A549 (cell line): ENCODE data around the gene DPEP3. TPM values are rescaled to one million over a fixed set of nuclear protein-coding genes. Genes with fewer than 3 reads are reported as not detected.

Source experiments
- ATAC-seq, 2 experiments: fragments of 200-7000 bp in 1 of 2; fragments of >200 bp in 1 of 2; cut with Nextera tagmentation in 1 of 2; cut with Tn5 transposase in 1 of 2; 3 replicates each; pipeline versions ENCODE4 v1.8.0 to v1.9.1; 2018 to 2020; ENCODE audit warnings: mild to moderate bottlenecking in 1 of 2, moderate library complexity in 1 of 2
- CTCF ChIA-PET: fragments of 300-600 bp; sonication (Branson Sonifier 250); formaldehyde crosslinking; extraction: SDS; loops from one replicate; lab custom pipeline; 2021; ENCODE audit warnings: antibody characterized with exemption, inconsistent platforms; lab: Yijun Ruan, JAX
- POLR2A ChIA-PET: fragments of 350-600 bp; formaldehyde crosslinking; extraction: SDS; loops from one replicate; lab custom pipeline; 2021; ENCODE audit warnings: antibody characterized with exemption, inconsistent platforms; lab: Yijun Ruan, JAX
- DNase-seq, 2 experiments: peaks; one replicate each; pipeline versions ENCODE4 v3.0.0 to v3.0.0-alpha.2; 2011 to 2016; ENCODE audit warnings: low read depth in 1 of 2, low spot score in 1 of 2
- FAIRE-seq: peaks from 2 replicates; lab custom pipeline; 2011; peaks lifted over from hg19 to GRCh38; lab: Jason Lieb, UNC
- H3K27ac ChIP-seq, 2 experiments: fragments of >200 bp; sonication (Bioruptor Twin); formaldehyde crosslinking; 3 replicates each; pipeline ENCODE4 v1.5.1; 2016 to 2017
- H3K4me1 ChIP-seq: fragments of >200 bp; sonication (Bioruptor Twin); formaldehyde crosslinking; 3 replicates; pipeline ENCODE4 v1.6.1; 2016
- H3K4me2 ChIP-seq: fragments of >200 bp; sonication (Bioruptor Twin); formaldehyde crosslinking; 3 replicates; pipeline ENCODE4 v1.6.1; 2016
- H3K4me3 ChIP-seq: fragments of >200 bp; sonication (Bioruptor Twin); formaldehyde crosslinking; 3 replicates; pipeline ENCODE4 v1.5.1; 2016
- H3K9me3 ChIP-seq: fragments of >200 bp; sonication (Bioruptor Twin); formaldehyde crosslinking; 3 replicates; pipeline ENCODE4 v1.6.1; 2016
- ATOH8 ChIP-seq: fragments of 250-450 bp; sonication (Bioruptor Pico); IDR thresholded peaks from 2 replicates; pipeline ENCODE4 v1.5.0; 2020; ENCODE audit warnings: low read depth, mild to moderate bottlenecking, moderate library complexity
- CBX2 ChIP-seq: fragments of 200-600 bp; sonication (generic); IDR thresholded peaks from 2 replicates; pipeline ENCODE4 v1.6.1; 2016; ENCODE audit warnings: low read depth, mild to moderate bottlenecking, borderline replicate concordance
- CBX8 ChIP-seq: fragments of 200-600 bp; sonication (generic); IDR thresholded peaks from 2 replicates; pipeline ENCODE4 v1.6.1; 2016
- CEBPB ChIP-seq, 2 experiments: fragments of >200 bp in 1 of 2; sonication (Bioruptor Twin) in 1 of 2; formaldehyde crosslinking in 1 of 2; IDR thresholded peaks; 2 replicates each; pipeline ENCODE4 v1.6.1; 2012 to 2016
- EHMT2 ChIP-seq: fragments of 200-600 bp; sonication (generic); IDR thresholded peaks from 2 replicates; pipeline ENCODE4 v1.6.1; 2016; ENCODE audit warnings: antibody characterized with exemption, low read depth, mild to moderate bottlenecking, moderate library complexity
- ELK1 ChIP-seq: fragments of 150-350 bp; IDR thresholded peaks from 2 replicates; pipeline ENCODE4 v1.6.1; 2014; ENCODE audit warnings: low read depth, mild to moderate bottlenecking, low read length
- EP300 ChIP-seq, 2 experiments: fragments of >200 bp; sonication (Bioruptor Twin); formaldehyde crosslinking; IDR thresholded peaks; 2 replicates in 1 of 2; 3 replicates in 1 of 2; pipeline ENCODE4 v1.6.1; 2016 to 2017
- HDAC2 ChIP-seq: fragments of 200-600 bp; sonication (generic); IDR thresholded peaks from 2 replicates; pipeline ENCODE4 v1.6.1; 2016
- HOXB13 ChIP-seq: fragments of 250-450 bp; sonication (Bioruptor Pico); IDR thresholded peaks from 2 replicates; pipeline ENCODE4 v1.5.0; 2020; ENCODE audit warnings: low read depth, mild to moderate bottlenecking, moderate library complexity
- MAFK ChIP-seq: fragments of 450-650 bp; IDR thresholded peaks from 2 replicates; pipeline ENCODE4 v1.6.1; 2014; ENCODE audit not compliant: partially characterized antibody
- MAZ ChIP-seq: fragments of 150-350 bp; IDR thresholded peaks from 2 replicates; pipeline ENCODE4 v1.6.1; 2014; ENCODE audit warnings: antibody characterized with exemption, low read depth, low read length, borderline replicate concordance
- NFE2L2 ChIP-seq: fragments of 150-350 bp; conservative IDR thresholded peaks from 2 replicates; pipeline ENCODE4 v1.6.1; 2014; ENCODE audit warnings: low read length
- NPAS2 ChIP-seq: fragments of 250-450 bp; sonication (Bioruptor Pico); IDR thresholded peaks from 2 replicates; pipeline ENCODE4 v1.8.0; 2022; ENCODE audit warnings: mild to moderate bottlenecking, moderate library complexity, borderline replicate concordance
- NR3C1 ChIP-seq: fragments of >200 bp; sonication (Bioruptor Twin); formaldehyde crosslinking; IDR thresholded peaks from 3 replicates; pipeline ENCODE4 v1.6.1; 2017
- POLR2A ChIP-seq: IDR thresholded peaks from 2 replicates; pipeline ENCODE4 v1.6.1; 2012; ENCODE audit warnings: mild to moderate bottlenecking, low read length
- RAD21 ChIP-seq, 2 experiments: fragments of >200 bp in 1 of 2; sonication (Bioruptor Twin) in 1 of 2; formaldehyde crosslinking in 1 of 2; IDR thresholded peaks in 1 of 2; conservative IDR thresholded peaks in 1 of 2; 2 replicates in 1 of 2; 3 replicates in 1 of 2; pipeline ENCODE4 v1.6.1; 2012 to 2018; ENCODE audit warnings: inconsistent platforms in 1 of 2
- RCOR1 ChIP-seq: fragments of 150-350 bp; IDR thresholded peaks from 2 replicates; pipeline ENCODE4 v1.6.1; 2014; ENCODE audit warnings: antibody characterized with exemption, low read length, low read depth
- RNF2 ChIP-seq: fragments of 200-600 bp; sonication (generic); IDR thresholded peaks from 2 replicates; pipeline ENCODE4 v1.6.1; 2016; ENCODE audit warnings: low read depth, mild to moderate bottlenecking, antibody characterized with exemption, moderate library complexity, borderline replicate concordance
- ZC3H11A ChIP-seq: fragments of 450-650 bp; IDR thresholded peaks from 2 replicates; pipeline ENCODE4 v1.6.1; 2014; ENCODE audit warnings: antibody characterized with exemption, mild to moderate bottlenecking
- WGBS: methylation state at CpG from one replicate; pipeline ENCODE4 v1.1.6; 2017; ENCODE audit errors: missing lambda C conversion rate; 5-methylcytosine and 5-hydroxymethylcytosine counted together
- polyA plus RNA-seq, 4 experiments: library from polyadenylated mRNA; depleted of rRNA in 3 of 4; stranded (reverse); fragments of >200 nt; fragmentation: RNase III in 1 of 4; extraction: RNeasy Plus Mini Kit Qiagen cat#74134 plus additional on column Dnase treatment in 1 of 4; gene quantifications; 2 replicates in 3 of 4; 3 replicates in 1 of 4; pipeline ENCODE4 v1.2.3, GENCODE V29; 2011 to 2017
- TF ChIP-seq, protein P1 (sequence below): fragments of >200 bp; sonication (Bioruptor Twin); formaldehyde crosslinking; IDR thresholded peaks from 3 replicates; pipeline ENCODE4 v1.6.1; 2016
- TF ChIP-seq, protein P2 (sequence below): fragments of >200 bp; sonication (Bioruptor Twin); formaldehyde crosslinking; IDR thresholded peaks from 2 replicates; pipeline ENCODE4 v1.6.1; 2016
- TF ChIP-seq, protein P3 (sequence below): IDR thresholded peaks from 2 replicates; pipeline ENCODE4 v1.6.1; 2012
- TF ChIP-seq, protein P4 (sequence below): fragments of 450-650 bp; IDR thresholded peaks from 2 replicates; pipeline ENCODE4 v1.6.1; 2014; ENCODE audit warnings: antibody characterized with exemption

Gene DPEP3
- polyA plus RNA-seq, 2 of the 4 experiments (the other 2 are of a cell fraction), result not detected

GRCh38 chr16:67988675-67989074 is 8.4 kb upstream of the DPEP3 start:
- no peak for ATAC-seq
- CTCF ChIA-PET, result interaction anchor here (0.6 to 5.5 kb wide), 5 partner anchors 10 to 242 kb away, joined by 3 to 20 read pairs (median 4); no protein-coding TSS in a partner anchor
- no peaks in the 10 kb centered on the region for H3K9me3 ChIP-seq
- H3K4me2 ChIP-seq, result no peak overlapping the region
- H3K4me1 ChIP-seq, result peaks cover 10% of the 10 kb centered on the region
- FAIRE-seq, result no peak
- WGBS, result 69% methylated on average over 3 of the region's 3 CpGs
- H3K4me3 ChIP-seq, result no peak overlapping the region
- TF ChIP-seq CBX2 (no peak), MAZ (no peak)
- H3K27ac ChIP-seq, result no peak overlapping the region
- POLR2A ChIA-PET, result no interaction called here
- no peak for DNase-seq

GRCh38 chr16:67987460-67988160 is 7.3 kb upstream of the DPEP3 start:
- CTCF ChIA-PET, result interaction anchor here (1.2 to 5.5 kb wide), 2 partner anchors 53 to 243 kb away, joined by 3 to 20 read pairs; no protein-coding TSS in a partner anchor
- no peak for FAIRE-seq
- Histone ChIP-seq H3K4me3 (no peak overlapping the region), H3K27ac (no peak overlapping the region)
- no peak for TF ChIP-seq HOXB13 (CRISPR knock-in tag)
- no peak for TF ChIP-seq RAD21 (conservative IDR thresholded peaks at IDR 0.05 in 1 of 2, IDR thresholded peaks at IDR 0.05 in 1 of 2)
- TF ChIP-seq, protein P1, sequence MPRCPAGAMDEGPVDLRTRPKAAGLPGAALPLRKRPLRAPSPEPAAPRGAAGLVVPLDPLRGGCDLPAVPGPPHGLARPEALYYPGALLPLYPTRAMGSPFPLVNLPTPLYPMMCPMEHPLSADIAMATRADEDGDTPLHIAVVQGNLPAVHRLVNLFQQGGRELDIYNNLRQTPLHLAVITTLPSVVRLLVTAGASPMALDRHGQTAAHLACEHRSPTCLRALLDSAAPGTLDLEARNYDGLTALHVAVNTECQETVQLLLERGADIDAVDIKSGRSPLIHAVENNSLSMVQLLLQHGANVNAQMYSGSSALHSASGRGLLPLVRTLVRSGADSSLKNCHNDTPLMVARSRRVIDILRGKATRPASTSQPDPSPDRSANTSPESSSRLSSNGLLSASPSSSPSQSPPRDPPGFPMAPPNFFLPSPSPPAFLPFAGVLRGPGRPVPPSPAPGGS, result no peak
- no peak for TF ChIP-seq NR3C1
- no peak for TF ChIP-seq CEBPB (IDR thresholded peaks at IDR 0.05)
- TF ChIP-seq POLR2A, result no peak
- TF ChIP-seq CBX8, result no peak
- no peak for TF ChIP-seq NPAS2
- TF ChIP-seq EP300 (IDR thresholded peaks at IDR 0.05), result no peak
- TF ChIP-seq MAZ, result no peak
- no peak for TF ChIP-seq NFE2L2
- TF ChIP-seq, protein P2, sequence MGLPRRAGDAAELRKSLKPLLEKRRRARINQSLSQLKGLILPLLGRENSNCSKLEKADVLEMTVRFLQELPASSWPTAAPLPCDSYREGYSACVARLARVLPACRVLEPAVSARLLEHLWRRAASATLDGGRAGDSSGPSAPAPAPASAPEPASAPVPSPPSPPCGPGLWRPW, result no peak
- TF ChIP-seq HDAC2, result no peak
- TF ChIP-seq, all 56 proteins: peak for 0
- DNase-seq (no peak), ATAC-seq (no peak)
- POLR2A ChIA-PET, result no interaction called here
- peaks cover 7% of the 10 kb centered on the region; the same call in 2 of the 3 replicates for H3K4me1 ChIP-seq
- 85% methylated on average over 11 of the region's 11 CpGs for WGBS
- H3K9me3 ChIP-seq, result no peaks in the 10 kb centered on the region
- H3K4me2 ChIP-seq, result no peak overlapping the region

- Histone ChIP-seq H3K9me3 (no peaks in the 10 kb centered on the region), H3K4me1 (peaks cover 7% of the 10 kb centered on the region; the same call in 2 of the 3 replicates), H3K4me3 (no peak overlapping the region), H3K27ac (no peak overlapping the region), H3K4me2 (no peak overlapping the region)
- no peak for ATAC-seq
- FAIRE-seq, result no peak
- ChIA-PET CTCF (interaction anchor here (1.1 to 1.2 kb wide), 3 partner anchors 20 to 238 kb away, joined by 3 read pairs; no protein-coding TSS in a partner anchor), POLR2A (interaction anchor here (0.6 kb wide), 1 partner anchor 993 kb away, joined by 3 read pairs; no protein-coding TSS in a partner anchor)
- TF ChIP-seq ZC3H11A, result peak; percentile 86
- TF ChIP-seq MAFK, result no peak
- no peak for TF ChIP-seq RCOR1
- no peak for TF ChIP-seq NPAS2
- TF ChIP-seq, protein P3, sequence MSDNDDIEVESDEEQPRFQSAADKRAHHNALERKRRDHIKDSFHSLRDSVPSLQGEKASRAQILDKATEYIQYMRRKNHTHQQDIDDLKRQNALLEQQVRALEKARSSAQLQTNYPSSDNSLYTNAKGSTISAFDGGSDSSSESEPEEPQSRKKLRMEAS, result no peak
- DNase-seq, result no peak
- 81% methylated on average over 5 of the region's 5 CpGs for WGBS
Observed at GRCh38 chr16:67986949-67987348, 6.7 kb upstream of the DPEP3 start.

- Histone ChIP-seq H3K4me3 (no peak overlapping the region), H3K4me1 (peaks cover 7% of the 10 kb centered on the region; the same call in 2 of the 3 replicates), H3K4me2 (no peak overlapping the region), H3K27ac (no peak overlapping the region), H3K9me3 (no peaks in the 10 kb centered on the region)
- no peak for FAIRE-seq
- 94% methylated on average over 31 of the region's 49 CpGs for WGBS
- CTCF ChIA-PET, result interaction anchor here (1.2 to 3.8 kb wide), 5 partner anchors 10 to 40 kb away, joined by 3 to 14 read pairs (median 5); no protein-coding TSS in a partner anchor
- no peak for ATAC-seq
- POLR2A ChIA-PET, result no interaction called here
- DNase-seq, result no peak
- TF ChIP-seq NFE2L2 (no peak), ATOH8 (CRISPR knock-in tag) (no peak), ZC3H11A (no peak), ELK1 (no peak), MAZ (no peak), HDAC2 (no peak), RNF2 (no peak), EHMT2 (no peak)
- TF ChIP-seq, protein P3, result no peak
- TF ChIP-seq, protein P4, sequence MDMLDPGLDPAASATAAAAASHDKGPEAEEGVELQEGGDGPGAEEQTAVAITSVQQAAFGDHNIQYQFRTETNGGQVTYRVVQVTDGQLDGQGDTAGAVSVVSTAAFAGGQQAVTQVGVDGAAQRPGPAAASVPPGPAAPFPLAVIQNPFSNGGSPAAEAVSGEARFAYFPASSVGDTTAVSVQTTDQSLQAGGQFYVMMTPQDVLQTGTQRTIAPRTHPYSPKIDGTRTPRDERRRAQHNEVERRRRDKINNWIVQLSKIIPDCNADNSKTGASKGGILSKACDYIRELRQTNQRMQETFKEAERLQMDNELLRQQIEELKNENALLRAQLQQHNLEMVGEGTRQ, result no peak
Observed at GRCh38 chr16:67982011-67982696, 1.9 kb upstream of the DPEP3 start.
